ENCODE data around the gene PNPLA5. TPM values are rescaled to one million over a fixed set of nuclear protein-coding genes. Genes with fewer than 3 reads are reported as not detected.

The PNPLA5 gene
- total RNA-seq, 1 donor from 2014 or later, result not detected

- TF ChIP-seq, protein P1, sequence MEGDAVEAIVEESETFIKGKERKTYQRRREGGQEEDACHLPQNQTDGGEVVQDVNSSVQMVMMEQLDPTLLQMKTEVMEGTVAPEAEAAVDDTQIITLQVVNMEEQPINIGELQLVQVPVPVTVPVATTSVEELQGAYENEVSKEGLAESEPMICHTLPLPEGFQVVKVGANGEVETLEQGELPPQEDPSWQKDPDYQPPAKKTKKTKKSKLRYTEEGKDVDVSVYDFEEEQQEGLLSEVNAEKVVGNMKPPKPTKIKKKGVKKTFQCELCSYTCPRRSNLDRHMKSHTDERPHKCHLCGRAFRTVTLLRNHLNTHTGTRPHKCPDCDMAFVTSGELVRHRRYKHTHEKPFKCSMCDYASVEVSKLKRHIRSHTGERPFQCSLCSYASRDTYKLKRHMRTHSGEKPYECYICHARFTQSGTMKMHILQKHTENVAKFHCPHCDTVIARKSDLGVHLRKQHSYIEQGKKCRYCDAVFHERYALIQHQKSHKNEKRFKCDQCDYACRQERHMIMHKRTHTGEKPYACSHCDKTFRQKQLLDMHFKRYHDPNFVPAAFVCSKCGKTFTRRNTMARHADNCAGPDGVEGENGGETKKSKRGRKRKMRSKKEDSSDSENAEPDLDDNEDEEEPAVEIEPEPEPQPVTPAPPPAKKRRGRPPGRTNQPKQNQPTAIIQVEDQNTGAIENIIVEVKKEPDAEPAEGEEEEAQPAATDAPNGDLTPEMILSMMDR (IDR thresholded peaks at IDR 0.05; ENCODE audit: borderline replicate concordance), result no peak
- no peaks in the 10 kb centered on the region for H3K9me3 ChIP-seq (replicated peaks)
- H3K27me3 ChIP-seq (ENCODE audit: low read depth), result peaks cover 67% of the 10 kb centered on the region
- no peak for DNase-seq
- H3K27ac ChIP-seq (replicated peaks), result no peak overlapping the region
- H3K4me3 ChIP-seq, result no peak overlapping the region
- no peaks in the 10 kb centered on the region for H3K36me3 ChIP-seq
- H3K4me1 ChIP-seq, result no peaks in the 10 kb centered on the region
- intact Hi-C loops (cut with micrococcal nuclease), result no loop called here
These were observed 8.4 kb upstream of the PNPLA5 start for GRCh38 chr22:43900206-43900605.

GRCh38 chr22:43897751-43898261 lies 6.0 kb upstream of the PNPLA5 start:
- Histone ChIP-seq H3K4me1 (no peaks in the 10 kb centered on the region), H3K27ac (replicated peaks) (no peak overlapping the region), H3K27me3 (ENCODE audit: low read depth) (peaks cover 74% of the 10 kb centered on the region), H3K4me3 (no peak overlapping the region), H3K9me3 (replicated peaks) (no peaks in the 10 kb centered on the region), H3K36me3 (no peaks in the 10 kb centered on the region)
- TF ChIP-seq, protein P1 (IDR thresholded peaks at IDR 0.05; ENCODE audit: borderline replicate concordance), result no peak
- DNase-seq, result no peak
- intact Hi-C loops (cut with micrococcal nuclease), result no loop called here

DNA sequence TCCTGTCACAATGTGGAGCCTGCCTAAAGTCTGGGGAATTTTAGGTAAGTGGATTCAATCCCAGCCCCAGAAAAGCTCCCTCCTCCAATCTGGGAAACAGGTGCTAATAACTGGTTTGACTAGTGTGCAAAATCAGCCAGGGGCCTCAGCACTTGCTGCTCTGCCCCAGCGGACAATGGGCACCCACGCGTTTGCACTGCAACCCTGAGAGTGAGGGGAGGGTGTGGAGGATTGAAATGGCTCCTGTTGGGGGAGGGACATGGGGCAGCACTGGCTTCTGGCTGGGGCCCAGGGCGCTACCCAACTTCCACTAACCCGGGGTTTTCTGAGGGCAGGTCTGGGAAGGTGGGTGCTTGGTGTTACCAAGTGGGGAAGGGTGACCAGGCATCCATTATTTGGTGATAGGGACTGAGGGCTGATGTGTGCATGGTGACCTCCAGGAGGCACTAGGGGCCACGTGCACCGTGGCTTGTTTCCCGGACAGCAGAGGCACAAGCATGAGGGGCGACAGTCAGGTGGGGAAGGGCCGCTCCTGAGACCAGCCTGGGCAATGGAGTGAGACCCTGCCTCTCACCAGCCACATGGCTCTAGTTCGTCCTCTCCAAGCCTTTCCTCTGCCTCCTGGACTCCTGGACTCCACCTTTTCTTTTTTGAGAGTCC lies 4.3 kb upstream of the PNPLA5 start:
- Histone ChIP-seq H3K27ac (replicated peaks) (no peak overlapping the region), H3K9me3 (replicated peaks) (no peaks in the 10 kb centered on the region), H3K27me3 (ENCODE audit: low read depth) (peaks cover 76% of the 10 kb centered on the region), H3K4me3 (no peak overlapping the region), H3K36me3 (no peaks in the 10 kb centered on the region), H3K4me1 (peaks cover 9% of the 10 kb centered on the region)
- DNase-seq, result no peak
- intact Hi-C loops (cut with micrococcal nuclease), result no loop called here
- TF ChIP-seq, protein P1 (IDR thresholded peaks at IDR 0.05; ENCODE audit: borderline replicate concordance), result no peak

- H3K27me3 ChIP-seq (ENCODE audit: low read depth), result peaks cover 77% of the 10 kb centered on the region
These were observed 2.3 kb upstream of the PNPLA5 start for GRCh38 chr22:43894122-43894521.

GRCh38 chr22:43893266-43893665 lies 1.5 kb upstream of the PNPLA5 start:
- DNase-seq, result no peak
- Histone ChIP-seq H3K4me3 (no peak overlapping the region), H3K9me3 (replicated peaks) (no peaks in the 10 kb centered on the region), H3K4me1 (peaks cover 11% of the 10 kb centered on the region), H3K36me3 (no peaks in the 10 kb centered on the region), H3K27me3 (ENCODE audit: low read depth) (peaks cover 85% of the 10 kb centered on the region), H3K27ac (replicated peaks) (no peak overlapping the region)
- intact Hi-C loops (cut with micrococcal nuclease), result no loop called here
- TF ChIP-seq, protein P1 (IDR thresholded peaks at IDR 0.05; ENCODE audit: borderline replicate concordance), result no peak

More at GRCh38 chr22:43894122-43894521, 2.3 kb upstream of the PNPLA5 start:
- Histone ChIP-seq H3K9me3 (replicated peaks) (no peaks in the 10 kb centered on the region), H3K4me1 (peaks cover 11% of the 10 kb centered on the region), H3K4me3 (no peak overlapping the region), H3K27ac (replicated peaks) (no peak overlapping the region), H3K36me3 (no peaks in the 10 kb centered on the region)
- intact Hi-C loops (cut with micrococcal nuclease), result no loop called here
- TF ChIP-seq, protein P1 (IDR thresholded peaks at IDR 0.05; ENCODE audit: borderline replicate concordance), result no peak
- DNase-seq, result no peak

All from left ventricle myocardium inferior (tissue), 1 donor.